NCI-H748 treated with DMSO at 0.1 percent for 48 hours (cell line): ENCODE measurements around the gene AMOTL2.

Source experiments
- DNase-seq: peaks from one replicate; lab custom pipeline; 2025; lab: John Stamatoyannopoulos, UW

Gene AMOTL2

GRCh38 chr3:134353171-134353825, 20.9 kb downstream of the AMOTL2 start:
- no peak for DNase-seq

GRCh38 chr3:134352031-134352671, 22.1 kb downstream of the AMOTL2 start:
- no peak for DNase-seq

- no peak for DNase-seq
Observed at GRCh38 chr3:134351427-134351826, 22.8 kb downstream of the AMOTL2 start.

- DNase-seq = no peak
Observed at GRCh38 chr3:134350861-134351311, 23.4 kb downstream of the AMOTL2 start.

- no peak for DNase-seq
Observed at GRCh38 chr3:134350266-134350665, 24.0 kb downstream of the AMOTL2 start.

GRCh38 chr3:134348524-134348923, 25.7 kb downstream of the AMOTL2 start:
- no peak for DNase-seq

GRCh38 chr3:134347551-134347950, 26.7 kb downstream of the AMOTL2 start:
- no peak for DNase-seq

GRCh38 chr3:134346744-134347143, 27.5 kb downstream of the AMOTL2 start:
- no peak for DNase-seq

GRCh38 chr3:134345202-134345601, 29.0 kb downstream of the AMOTL2 start:
- DNase-seq = no peak

GRCh38 chr3:134344560-134344959, 29.7 kb downstream of the AMOTL2 start:
- DNase-seq = no peak

GRCh38 chr3:134342259-134342658, 32.0 kb downstream of the AMOTL2 start:
- no peak for DNase-seq

GRCh38 chr3:134341389-134341788, 32.9 kb downstream of the AMOTL2 start:
- DNase-seq = no peak

- no peak for DNase-seq
Observed at GRCh38 chr3:134340982-134341365, 33.3 kb downstream of the AMOTL2 start.

GRCh38 chr3:134340362-134340981, 33.8 kb downstream of the AMOTL2 start:
- DNase-seq = no peak

- DNase-seq = no peak
Observed at GRCh38 chr3:134339913-134340312, 34.3 kb downstream of the AMOTL2 start.

GRCh38 chr3:134339331-134339730, 34.9 kb downstream of the AMOTL2 start:
- no peak for DNase-seq

GRCh38 chr3:134338516-134339261, 35.6 kb downstream of the AMOTL2 start:
- no peak for DNase-seq

- DNase-seq = no peak
Observed at GRCh38 chr3:134338201-134338512, 36.1 kb downstream of the AMOTL2 start.

- DNase-seq = no peak
Observed at GRCh38 chr3:134337511-134338200, 36.6 kb downstream of the AMOTL2 start.

GRCh38 chr3:134337071-134337482, 37.2 kb downstream of the AMOTL2 start:
- no peak for DNase-seq

- DNase-seq = no peak
Observed at GRCh38 chr3:134336587-134336986, 37.7 kb downstream of the AMOTL2 start.

- DNase-seq = no peak
Observed at GRCh38 chr3:134334901-134335280, 39.4 kb downstream of the AMOTL2 start.
